Effector memory CD4-positive, alpha-beta T cell (primary cell): ENCODE measurements around the gene IL20.

Experiments
- DNase-seq, 3 donors: peaks; one replicate each; pipeline ENCODE4 v3.0.0-alpha.2; 2020
- H3K27ac ChIP-seq: 2 replicates; pipeline ENCODE4 v1.7.0; 2013; ENCODE audit warnings: mild to moderate bottlenecking, low read length, moderate library complexity; ENCODE audit not compliant: insufficient read depth, poor library complexity, severe bottlenecking
- H3K27me3 ChIP-seq: replicated peaks from 2 replicates; pipeline ENCODE4 v1.7.0; 2013; ENCODE audit warnings: mild to moderate bottlenecking, low read length; ENCODE audit not compliant: insufficient read depth, control insufficient read depth, poor library complexity, severe bottlenecking
- H3K36me3 ChIP-seq: 2 replicates; pipeline ENCODE4 v1.7.0; 2013; ENCODE audit warnings: mild to moderate bottlenecking, low read length, moderate library complexity; ENCODE audit not compliant: control insufficient read depth, insufficient read depth
- H3K4me1 ChIP-seq: 2 replicates; pipeline ENCODE4 v1.7.0; 2013; ENCODE audit warnings: low read length, mild to moderate bottlenecking; ENCODE audit not compliant: control insufficient read depth, insufficient read depth, poor library complexity, severe bottlenecking
- H3K4me3 ChIP-seq: 2 replicates; pipeline ENCODE4 v1.7.0; 2013; ENCODE audit warnings: low read length, low read depth, mild to moderate bottlenecking; ENCODE audit not compliant: insufficient read depth, poor library complexity, severe bottlenecking
- H3K9me3 ChIP-seq: 2 replicates; pipeline ENCODE4 v1.7.0; 2013; ENCODE audit warnings: mild to moderate bottlenecking, low read length, moderate library complexity; ENCODE audit not compliant: control insufficient read depth

The IL20 gene

DNA sequence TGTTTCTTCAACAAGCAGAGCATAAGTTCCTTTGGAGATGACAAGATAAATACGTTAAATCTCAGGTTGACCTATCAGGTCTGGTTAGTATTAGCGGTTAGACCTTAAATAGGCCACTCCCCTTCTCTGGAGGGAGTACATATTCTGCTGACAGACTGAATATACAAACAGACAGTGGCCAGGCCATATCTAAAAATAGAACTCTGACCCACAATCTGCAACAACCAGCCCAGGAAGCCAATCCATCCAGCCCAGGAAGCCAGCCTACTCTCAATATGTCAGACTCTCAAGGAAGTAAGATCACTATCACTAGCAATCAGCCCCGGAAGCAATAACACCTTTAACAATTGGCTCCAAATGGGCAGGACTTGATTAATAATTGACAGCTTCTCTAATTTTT lies 6.7 kb downstream of the IL20 start:
- Histone ChIP-seq H3K36me3 (no peaks in the 10 kb centered on the region), H3K27ac (no peak overlapping the region), H3K9me3 (peaks cover 3% of the 10 kb centered on the region), H3K4me3 (no peak overlapping the region), H3K4me1 (no peaks in the 10 kb centered on the region), H3K27me3 (no peaks in the 10 kb centered on the region)
- no peak for DNase-seq

DNA sequence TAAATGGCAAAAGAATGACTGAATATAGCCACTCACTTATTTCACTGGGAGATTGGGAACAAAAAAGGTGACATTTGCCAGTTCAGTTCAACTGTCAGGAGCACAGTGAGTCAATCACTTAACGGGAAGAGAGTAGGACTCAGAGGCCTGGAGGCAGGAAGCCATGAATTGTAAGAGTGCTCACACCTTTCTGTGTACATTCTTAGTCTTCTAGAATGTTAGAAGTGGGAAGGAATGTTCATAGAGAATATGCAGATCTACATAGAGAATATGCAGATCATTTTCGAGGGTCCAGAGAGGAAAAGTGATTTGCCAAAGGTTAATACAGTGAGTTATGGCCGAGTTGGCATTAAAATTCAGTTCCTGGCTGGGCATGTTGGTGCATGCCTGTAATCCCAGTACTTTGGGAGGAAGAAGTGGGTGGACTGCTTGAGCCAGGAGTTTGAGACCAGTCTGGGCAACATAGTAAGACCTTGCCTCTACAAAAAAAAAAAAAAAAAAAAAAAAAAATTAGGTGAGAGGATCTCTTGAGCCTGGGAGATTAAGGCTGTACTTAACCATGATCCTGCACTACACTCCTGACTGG lies 8.3 kb downstream of the IL20 start:
- Histone ChIP-seq H3K4me3 (no peak overlapping the region), H3K4me1 (no peaks in the 10 kb centered on the region), H3K27me3 (no peaks in the 10 kb centered on the region), H3K9me3 (peaks cover 3% of the 10 kb centered on the region), H3K36me3 (no peaks in the 10 kb centered on the region), H3K27ac (no peak overlapping the region)
- no peak for DNase-seq

GRCh38 chr1:206875752-206876377 lies 10.4 kb downstream of the IL20 start:
- no peak overlapping the region for H3K27ac ChIP-seq
- H3K4me1 ChIP-seq = no peaks in the 10 kb centered on the region
- H3K27me3 ChIP-seq = no peaks in the 10 kb centered on the region
- H3K9me3 ChIP-seq = peaks cover 3% of the 10 kb centered on the region
- no peak for DNase-seq
- H3K4me3 ChIP-seq = no peak overlapping the region
- H3K36me3 ChIP-seq = no peaks in the 10 kb centered on the region

DNA sequence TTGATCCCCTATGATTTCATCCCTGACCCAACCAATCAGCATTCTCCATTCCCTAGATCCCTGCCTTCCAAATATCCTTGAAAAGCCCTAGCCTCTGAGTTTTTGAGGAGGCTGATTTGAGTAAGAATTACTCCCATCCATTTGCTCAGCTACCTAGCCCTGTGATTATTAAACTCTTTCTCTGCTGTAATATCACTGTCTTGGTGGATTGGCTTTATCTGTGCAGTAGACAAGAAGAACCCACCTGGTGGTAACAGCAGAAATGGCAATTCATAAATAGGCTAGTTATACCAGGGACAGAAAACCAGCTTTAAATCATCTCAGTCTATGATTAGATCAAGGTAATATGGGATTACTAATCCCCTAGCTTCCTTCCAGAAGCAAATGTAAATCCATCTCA lies 13.0 kb downstream of the IL20 start:
- H3K4me3 ChIP-seq = no peak overlapping the region
- H3K9me3 ChIP-seq = peaks cover 3% of the 10 kb centered on the region
- H3K4me1 ChIP-seq = no peaks in the 10 kb centered on the region
- DNase-seq = no peak
- H3K27ac ChIP-seq = no peak overlapping the region
- H3K27me3 ChIP-seq = no peaks in the 10 kb centered on the region
- H3K36me3 ChIP-seq = no peaks in the 10 kb centered on the region

DNA sequence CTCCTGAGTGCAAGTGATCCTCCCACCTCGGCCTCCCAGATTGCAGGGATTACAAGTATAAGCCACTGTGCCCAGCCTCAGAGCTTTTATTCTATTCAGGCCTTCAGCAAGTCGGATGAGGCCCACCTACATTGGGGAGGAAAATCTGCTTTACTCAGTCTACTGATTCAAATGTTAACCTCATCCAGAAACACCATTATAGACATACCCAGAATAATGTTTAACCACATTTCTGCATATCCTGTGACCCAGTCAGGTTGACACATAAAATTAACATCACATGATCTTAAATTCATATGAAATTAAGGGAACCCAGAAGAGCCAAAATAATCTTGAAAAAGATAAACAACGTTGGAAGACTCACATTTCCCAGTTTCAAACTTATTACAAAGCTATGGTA lies 14.9 kb downstream of the IL20 start:
- Histone ChIP-seq H3K27me3 (no peaks in the 10 kb centered on the region), H3K9me3 (peaks cover 3% of the 10 kb centered on the region), H3K27ac (no peak overlapping the region), H3K36me3 (no peaks in the 10 kb centered on the region), H3K4me1 (no peaks in the 10 kb centered on the region), H3K4me3 (no peak overlapping the region)
- no peak for DNase-seq

DNA sequence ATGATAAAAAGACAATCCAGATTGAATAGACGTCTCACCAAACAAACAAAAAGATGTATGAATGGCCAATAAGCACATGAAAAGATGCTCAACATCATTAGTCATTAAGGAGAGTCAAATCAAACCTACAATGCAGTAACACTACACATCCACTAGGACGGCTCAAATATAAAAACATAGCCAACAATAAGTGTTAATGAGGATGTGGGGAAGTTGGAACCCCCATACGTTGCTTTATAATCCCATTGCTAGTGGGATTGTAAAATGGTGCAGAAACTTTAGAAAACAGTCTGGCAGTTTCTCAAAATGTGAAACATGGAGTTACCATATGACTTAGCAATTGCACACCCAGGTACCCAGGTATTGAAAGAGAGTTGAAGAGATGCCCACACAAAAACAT lies 17.1 kb downstream of the IL20 start:
- no peak overlapping the region for H3K4me3 ChIP-seq

GRCh38 chr1:206883160-206883559 lies 17.7 kb downstream of the IL20 start:
- Histone ChIP-seq H3K27me3 (no peaks in the 10 kb centered on the region), H3K4me3 (no peak overlapping the region), H3K36me3 (no peaks in the 10 kb centered on the region), H3K4me1 (no peaks in the 10 kb centered on the region), H3K9me3 (no peaks in the 10 kb centered on the region), H3K27ac (no peak overlapping the region)
- DNase-seq = no peak

More for the DNA sequence above, 17.1 kb downstream of the IL20 start:
- no peaks in the 10 kb centered on the region for H3K9me3 ChIP-seq
- H3K27me3 ChIP-seq = no peaks in the 10 kb centered on the region
- H3K4me1 ChIP-seq = no peaks in the 10 kb centered on the region
- no peak for DNase-seq
- no peak overlapping the region for H3K27ac ChIP-seq
- H3K36me3 ChIP-seq = no peaks in the 10 kb centered on the region

DNA sequence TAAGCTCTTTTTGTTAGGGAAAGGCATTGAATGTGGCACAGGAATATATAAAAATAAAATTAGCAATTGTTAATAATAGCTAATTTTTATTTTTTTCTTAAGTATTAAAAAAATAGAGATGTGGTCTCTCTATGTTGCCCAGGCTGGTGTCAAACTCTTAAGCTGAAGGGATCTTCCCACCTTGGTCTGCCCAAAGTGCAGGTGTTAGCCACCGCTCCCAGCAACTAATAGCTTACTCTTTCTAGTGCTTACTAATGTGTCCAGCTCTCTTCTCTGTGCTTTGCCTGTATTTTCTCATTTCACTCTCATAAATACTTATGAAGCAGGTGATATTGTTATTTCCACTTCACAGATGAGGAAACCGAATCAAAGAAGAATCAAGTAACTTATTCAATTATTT lies 18.5 kb downstream of the IL20 start:
- no peaks in the 10 kb centered on the region for H3K36me3 ChIP-seq
- H3K4me1 ChIP-seq = no peaks in the 10 kb centered on the region
- H3K4me3 ChIP-seq = no peak overlapping the region
- H3K9me3 ChIP-seq = no peaks in the 10 kb centered on the region
- H3K27ac ChIP-seq = no peak overlapping the region
- no peak for DNase-seq
- no peaks in the 10 kb centered on the region for H3K27me3 ChIP-seq

DNA sequence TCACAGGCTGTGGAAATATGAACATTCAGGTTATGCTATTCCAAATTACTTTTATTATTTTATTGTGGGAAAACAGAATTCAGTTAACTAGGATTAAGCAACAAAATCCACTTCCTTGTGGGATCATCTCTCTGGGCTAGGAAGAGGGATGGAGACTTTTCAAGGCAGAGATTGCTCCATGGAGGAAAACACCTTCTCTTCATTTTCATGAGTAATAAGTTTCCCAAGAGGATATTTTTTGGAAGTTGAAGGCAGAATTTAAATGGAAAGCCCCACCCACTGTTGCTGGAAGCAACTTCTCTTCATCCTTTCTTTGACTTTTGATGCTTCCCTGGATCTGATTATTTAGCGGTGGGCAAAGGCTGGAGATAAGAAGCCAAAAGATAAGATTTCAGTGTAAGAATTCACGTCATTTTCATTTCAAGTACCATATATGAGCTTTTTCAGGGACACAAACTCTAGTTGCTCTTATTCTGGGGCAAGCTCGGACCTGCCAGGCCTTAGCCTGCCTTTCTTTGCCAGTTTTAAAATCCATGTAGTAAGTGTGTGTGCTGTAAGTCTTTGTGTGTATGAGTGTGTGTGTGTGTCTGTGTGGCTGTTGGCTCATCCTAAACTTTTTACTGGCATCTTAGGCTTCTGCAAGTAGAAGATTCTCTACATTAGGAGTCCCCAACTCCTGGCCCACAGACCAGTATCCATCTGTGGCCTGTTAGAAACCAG lies 20.1 kb downstream of the IL20 start:
- Histone ChIP-seq H3K4me3 (no peak overlapping the region), H3K36me3 (no peaks in the 10 kb centered on the region), H3K27me3 (no peaks in the 10 kb centered on the region), H3K4me1 (no peaks in the 10 kb centered on the region), H3K9me3 (no peaks in the 10 kb centered on the region), H3K27ac (no peak overlapping the region)
- no peak for DNase-seq

- Histone ChIP-seq H3K9me3 (no peaks in the 10 kb centered on the region), H3K27ac (no peak overlapping the region), H3K36me3 (no peaks in the 10 kb centered on the region), H3K4me1 (peaks cover 6% of the 10 kb centered on the region), H3K27me3 (no peaks in the 10 kb centered on the region), H3K4me3 (no peak overlapping the region)
- no peak for DNase-seq
These were observed 21.4 kb downstream of the IL20 start for GRCh38 chr1:206886831-206887230.
